ENCODE data around the gene SPNS2. TPM values are rescaled to one million over a fixed set of nuclear protein-coding genes. Genes with fewer than 3 reads are reported as not detected.

Gene SPNS2
- total RNA-seq, 4 donors from 2014 or later, result 10.4 to 17.4 (median 16.4) TPM

DNA sequence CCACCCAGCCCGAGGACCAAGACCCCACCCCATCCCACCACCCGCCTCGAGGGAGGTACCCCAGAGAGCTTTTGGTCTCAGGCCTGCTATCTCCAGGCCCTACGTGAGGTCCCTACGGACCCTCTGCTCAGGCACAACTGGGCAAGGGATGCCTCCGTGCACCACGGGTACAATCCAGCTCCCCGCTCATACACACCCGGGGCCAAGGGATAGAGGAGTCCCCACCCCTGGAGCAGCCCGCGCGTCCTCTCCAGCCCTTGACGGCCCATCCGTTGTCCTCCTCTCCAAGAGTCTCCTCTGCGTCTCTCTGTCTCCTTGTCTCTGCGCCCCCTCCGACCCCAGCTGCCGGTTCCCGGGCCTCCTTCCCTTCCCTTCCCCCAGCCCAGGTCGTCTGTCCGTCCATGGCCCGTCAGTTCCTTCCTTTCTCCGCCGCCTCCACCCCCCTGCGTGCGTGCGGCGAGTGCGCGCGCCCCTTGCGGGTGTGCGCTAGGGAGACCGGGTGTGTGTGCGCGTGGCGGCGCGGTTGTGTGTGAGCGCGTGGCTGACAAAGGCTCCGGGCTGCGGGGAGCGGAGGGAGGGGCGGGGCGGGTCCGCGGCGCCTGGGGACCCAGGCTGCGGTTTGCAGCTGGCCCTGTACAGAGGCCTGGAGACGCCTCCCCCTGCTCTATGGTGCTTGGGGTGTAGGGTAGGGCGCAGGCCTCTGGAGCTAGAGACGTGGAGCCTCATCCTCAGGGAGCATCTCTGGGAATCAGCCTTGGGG, 930 bp downstream of the SPNS2 start:
- H3K4me1 ChIP-seq, result peaks cover 2 to 40% (median 20%) of the 10 kb centered on the region in 3 donors
- peak overlapping the region; percentile 31 to 56 for H3K4me3 ChIP-seq
- no peaks in the 10 kb centered on the region for H3K9me3 ChIP-seq
- peaks cover 56% of the 10 kb centered on the region for H3K27me3 ChIP-seq
- peak overlapping the region in 3 of 4 donors; percentile 59 to 70 (median 63) for H3K27ac ChIP-seq
- WGBS, 2 donors (ENCODE audit: low coverage in 1 of 2), result 2% methylated on average over 14 of the region's 53 CpGs; no CpG with 5 or more reads in 1 of the 2 donors
- no peak for ATAC-seq
- no peaks in the 10 kb centered on the region for H3K36me3 ChIP-seq
- TF ChIP-seq POLR2AphosphoS5 (IDR thresholded peaks at IDR 0.05) (no peak), EP300 (IDR thresholded peaks at IDR 0.05) (no peak), CTCF (IDR thresholded peaks at IDR 0.05) (no peak), POLR2A (IDR thresholded peaks at IDR 0.05) (no peak)

GRCh38 chr17:4500191-4500571, 1.5 kb downstream of the SPNS2 start:
- H3K9me3 ChIP-seq, result no peaks in the 10 kb centered on the region
- no peak for ATAC-seq
- H3K36me3 ChIP-seq, result no peaks in the 10 kb centered on the region
- H3K27ac ChIP-seq, result peak overlapping the region in 3 of 4 donors; percentile 59 to 70 (median 63)
- H3K4me1 ChIP-seq, result peaks cover 2 to 46% (median 20%) of the 10 kb centered on the region in 3 donors
- peaks cover 61% of the 10 kb centered on the region for H3K27me3 ChIP-seq
- no peak for TF ChIP-seq POLR2AphosphoS5 (IDR thresholded peaks at IDR 0.05)
- TF ChIP-seq CTCF (IDR thresholded peaks at IDR 0.05), result no peak
- no peak for TF ChIP-seq EP300 (IDR thresholded peaks at IDR 0.05)
- no peak for TF ChIP-seq POLR2A (IDR thresholded peaks at IDR 0.05)
- WGBS, 2 donors (ENCODE audit: low coverage in 1 of 2), result 23 to 40% methylated on average over 1 to 3 of the region's 7 CpGs
- peak overlapping the region; percentile 31 to 56 for H3K4me3 ChIP-seq

GRCh38 chr17:4501295-4501949, 2.7 kb downstream of the SPNS2 start:
- Histone ChIP-seq H3K4me1 (peaks cover 2 to 58% (median 23%) of the 10 kb centered on the region in 3 donors), H3K4me3 (peak overlapping the region in 1 of 2 donors; percentile 56), H3K36me3 (no peaks in the 10 kb centered on the region), H3K27me3 (peaks cover 74% of the 10 kb centered on the region), H3K9me3 (no peaks in the 10 kb centered on the region), H3K27ac (peak overlapping the region in 1 of 4 donors; percentile 2)
- WGBS, 2 donors (ENCODE audit: low coverage in 1 of 2), result 40 to 49% methylated on average over 1 to 2 of the region's 3 CpGs
- no peak for ATAC-seq
- no peak for TF ChIP-seq POLR2AphosphoS5 (IDR thresholded peaks at IDR 0.05)

- no peak overlapping the region for H3K4me3 ChIP-seq
- H3K27ac ChIP-seq, result peak overlapping the region in 1 of 4 donors; percentile 3
- ATAC-seq, result no peak
- WGBS, 2 donors (ENCODE audit: low coverage in 1 of 2), result 62 to 67% methylated on average over 4 to 12 of the region's 18 CpGs
- H3K9me3 ChIP-seq, result no peaks in the 10 kb centered on the region
- TF ChIP-seq CTCF (IDR thresholded peaks at IDR 0.05) (no peak), EP300 (IDR thresholded peaks at IDR 0.05) (no peak)
- H3K36me3 ChIP-seq, result no peaks in the 10 kb centered on the region
- peaks cover 75% of the 10 kb centered on the region for H3K27me3 ChIP-seq
- peaks cover 2 to 57% (median 23%) of the 10 kb centered on the region in 3 donors for H3K4me1 ChIP-seq
These were observed 3.9 kb downstream of the SPNS2 start for GRCh38 chr17:4502466-4503154.

DNA sequence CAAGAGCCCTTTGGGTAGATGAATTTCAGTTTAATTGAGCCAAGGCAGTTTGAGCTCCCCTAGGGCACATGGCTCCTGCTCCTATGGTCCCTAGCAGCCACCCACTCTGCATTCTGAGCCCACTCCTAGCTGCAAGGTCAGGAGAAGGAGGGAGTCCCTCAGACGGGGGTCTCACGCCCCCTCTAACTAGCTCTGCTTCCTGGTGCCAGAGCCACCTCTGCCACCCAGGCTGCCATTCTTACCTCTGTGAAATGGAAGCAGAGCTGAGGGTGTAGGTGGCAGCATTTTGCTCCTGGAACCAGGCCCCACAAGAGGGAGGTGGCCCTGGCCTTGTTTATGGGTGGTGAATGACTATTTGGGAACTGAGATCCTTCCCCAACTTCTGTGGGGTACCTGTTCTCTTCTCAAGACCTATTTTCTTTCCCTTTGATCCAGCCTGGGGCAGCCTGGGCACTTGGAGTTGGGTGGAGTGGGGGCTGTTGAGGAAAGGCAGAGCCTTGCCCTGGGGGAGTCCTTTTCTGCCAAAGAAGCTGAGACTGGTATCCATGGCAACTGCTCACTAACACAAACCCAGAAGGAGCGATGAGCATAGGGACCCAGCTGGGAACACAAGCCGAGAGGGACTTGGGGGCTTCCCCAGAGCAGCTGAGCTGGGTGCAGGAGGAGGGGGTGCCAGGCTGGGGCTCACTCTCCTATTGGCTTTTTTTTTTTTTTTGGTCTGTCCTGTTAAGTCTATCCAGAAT, 4.8 kb downstream of the SPNS2 start:
- no peaks in the 10 kb centered on the region for H3K36me3 ChIP-seq
- no peaks in the 10 kb centered on the region for H3K9me3 ChIP-seq
- ATAC-seq, result no peak
- peak overlapping the region in 3 of 4 donors; percentile 3 to 62 (median 7) for H3K27ac ChIP-seq
- TF ChIP-seq POLR2AphosphoS5 (IDR thresholded peaks at IDR 0.05), result no peak
- TF ChIP-seq POLR2A (IDR thresholded peaks at IDR 0.05), result no peak
- no peak for TF ChIP-seq CTCF (IDR thresholded peaks at IDR 0.05)
- no peak for TF ChIP-seq EP300 (IDR thresholded peaks at IDR 0.05)
- H3K27me3 ChIP-seq, result peaks cover 75% of the 10 kb centered on the region
- H3K4me3 ChIP-seq, result no peak overlapping the region
- 60 to 85% methylated on average over 1 to 2 of the region's 4 CpGs for WGBS, 2 donors (ENCODE audit: low coverage in 1 of 2)
- peaks cover 2 to 49% (median 18%) of the 10 kb centered on the region in 3 donors for H3K4me1 ChIP-seq
